K562 (cell line): ENCODE measurements around the gene PRKCB. TPM values are rescaled to one million over a fixed set of nuclear protein-coding genes. Genes with fewer than 3 reads are reported as not detected.

ENCODE experiments used
- ATAC-seq: fragments of 200-7000 bp; cut with Tn5 transposase; 3 replicates; pipeline ENCODE4 v1.9.1; 2020; ENCODE audit warnings: moderate library complexity
- BruUV-seq: library from RNA; stranded (reverse); fragments of 400-500 nt; replicated peaks from 2 replicates; lab custom pipeline; 2021; lab: Mats Ljungman, UMichigan
- CTCF ChIA-PET: fragments of 300-600 bp; formaldehyde crosslinking; extraction: SDS; loops from one replicate; lab custom pipeline; 2021; ENCODE audit warnings: low intra/inter-chr PET ratio; lab: Yijun Ruan, JAX
- POLR2A ChIA-PET: fragments of 300-600, 350-650 bp; sonication (Branson Sonifier 250); formaldehyde crosslinking; extraction: SDS; loops from one replicate; lab custom pipeline; 2021; ENCODE audit warnings: antibody characterized with exemption, inconsistent platforms; lab: Yijun Ruan, JAX
- DNase-seq, 4 experiments: peaks; one replicate each; pipeline versions ENCODE4 v3.0.0 to v3.0.0-alpha.2; 2011 to 2018; ENCODE audit warnings: low spot score in 3 of 4, mixed read lengths in 3 of 4; ENCODE audit errors: extremely low read depth in 1 of 4
- FAIRE-seq: peaks from 2 replicates; lab custom pipeline; 2011; peaks lifted over from hg19 to GRCh38; lab: Jason Lieb, UNC
- H2AFZ ChIP-seq: 2 replicates; pipeline ENCODE4 v1.6.0; 2011; ENCODE audit warnings: low read depth, low read length, control low read depth, inconsistent platforms
- H3K27ac ChIP-seq: fragments of 200-600 bp; 3 replicates; pipeline ENCODE4 v1.8.0; 2011; ENCODE audit warnings: low read depth, mild to moderate bottlenecking, control low read depth, inconsistent platforms, low read length, moderate library complexity, mixed read lengths; ENCODE audit errors: extremely low read depth
- H3K27me3 ChIP-seq, 2 experiments: fragments of 300-600 bp in 1 of 2; 2 replicates in 1 of 2; 3 replicates in 1 of 2; pipeline versions ENCODE4 v1.6.0 to v1.8.0; 2011; ENCODE audit warnings: inconsistent platforms in 2 of 2, low read length in 2 of 2, mild to moderate bottlenecking in 1 of 2, mixed read lengths in 1 of 2, moderate library complexity in 1 of 2; ENCODE audit not compliant: control insufficient read depth in 2 of 2, insufficient read depth in 2 of 2
- H3K36me3 ChIP-seq: fragments of 300-600 bp; 3 replicates; pipeline ENCODE4 v1.8.0; 2011; ENCODE audit warnings: mild to moderate bottlenecking, low read length, inconsistent platforms; ENCODE audit not compliant: control insufficient read depth, insufficient read depth
- H3K4me1 ChIP-seq, 2 experiments: fragments of 200-600 bp in 1 of 2; replicated peaks in 1 of 2; 2 replicates in 1 of 2; 3 replicates in 1 of 2; pipeline versions ENCODE4 v1.5.1 to v1.8.0; 2011; ENCODE audit warnings: inconsistent platforms in 2 of 2, low read length in 2 of 2, mild to moderate bottlenecking in 1 of 2, mixed read lengths in 1 of 2, moderate library complexity in 1 of 2; ENCODE audit not compliant: control insufficient read depth in 2 of 2, insufficient read depth in 2 of 2
- H3K4me2 ChIP-seq: 2 replicates; pipeline ENCODE4 v1.6.1; 2011; ENCODE audit warnings: low read length, control low read depth, inconsistent platforms, mixed read lengths; ENCODE audit not compliant: insufficient read depth
- H3K4me3 ChIP-seq: fragments of 200-600 bp; sonication (generic), shearing (Covaris generic); 2 replicates; pipeline ENCODE4 v1.5.1; 2016; ENCODE audit warnings: control low read depth, inconsistent platforms
- H3K79me2 ChIP-seq: fragments of 200-600 bp; 3 replicates; pipeline ENCODE4 v1.8.0; 2011; ENCODE audit warnings: low read length, inconsistent platforms; ENCODE audit not compliant: control insufficient read depth, insufficient read depth
- H3K9ac ChIP-seq, 2 experiments: 2 replicates each; pipeline versions ENCODE4 v1.6.0 to v1.6.1; 2011; ENCODE audit warnings: low read depth in 2 of 2, low read length in 2 of 2, control low read depth in 1 of 2, inconsistent platforms in 1 of 2, mild to moderate bottlenecking in 1 of 2, mixed read lengths in 1 of 2; ENCODE audit not compliant: insufficient read depth in 1 of 2
- H3K9me1 ChIP-seq: one replicate; pipeline ENCODE4 v1.6.0; 2011; ENCODE audit warnings: inconsistent platforms, mild to moderate bottlenecking, low read length, moderate library complexity; ENCODE audit not compliant: control insufficient read depth, insufficient read depth
- H3K9me3 ChIP-seq: replicated peaks from 2 replicates; pipeline ENCODE4 v1.5.1; 2011; ENCODE audit warnings: low read depth, low read length, inconsistent platforms; ENCODE audit not compliant: control insufficient read depth, insufficient read depth
- H4K20me1 ChIP-seq: replicated peaks from 2 replicates; pipeline ENCODE4 v1.6.1; 2011; ENCODE audit warnings: low read length, inconsistent platforms, mixed read lengths; ENCODE audit not compliant: control insufficient read depth, insufficient read depth
- CREB1 ChIP-seq, 2 experiments: sonication (generic) in 1 of 2; formaldehyde crosslinking in 1 of 2; IDR thresholded peaks; 2 replicates each; pipeline versions ENCODE4 v1.6.1 to v1.8.0; 2012 to 2022; ENCODE audit warnings: inconsistent platforms in 1 of 2, mild to moderate bottlenecking in 1 of 2, missing genetic modification reagents in 1 of 2, moderate library complexity in 1 of 2
- E2F1 ChIP-seq: sonication (generic); formaldehyde crosslinking; IDR thresholded peaks from 2 replicates; pipeline ENCODE4 v1.8.1; 2023; ENCODE audit warnings: mild to moderate bottlenecking, missing genetic modification reagents, moderate library complexity
- KAT7 ChIP-seq: sonication (generic); formaldehyde crosslinking; IDR thresholded peaks from 2 replicates; pipeline ENCODE4 v1.8.0; 2022; ENCODE audit warnings: missing genetic modification reagents, mild to moderate bottlenecking, borderline replicate concordance
- LARP7 ChIP-seq: fragments of 450-650 bp; IDR thresholded peaks from 2 replicates; pipeline ENCODE4 v1.6.1; 2016
- PHF21A ChIP-seq: fragments of 450-650 bp; IDR thresholded peaks from 2 replicates; pipeline ENCODE4 v1.6.1; 2017; ENCODE audit warnings: low read depth, borderline replicate concordance
- SAP30 ChIP-seq: fragments of 200-600 bp; sonication (generic); IDR thresholded peaks from 2 replicates; pipeline ENCODE4 v1.6.1; 2012; ENCODE audit warnings: borderline replicate concordance, low read depth, mild to moderate bottlenecking, moderate library complexity, low read length, control low read depth, inconsistent platforms; ENCODE audit not compliant: insufficient read depth, poor library complexity, severe bottlenecking
- SMC3 ChIP-seq: conservative IDR thresholded peaks from 2 replicates; pipeline ENCODE4 v1.6.1; 2011; ENCODE audit warnings: low read depth, low read length, improper control_type of control experiment; ENCODE audit not compliant: insufficient read depth
- SREBF2 ChIP-seq: sonication (generic); formaldehyde crosslinking; IDR thresholded peaks from 2 replicates; pipeline ENCODE4 v1.4.0; 2020; ENCODE audit warnings: mild to moderate bottlenecking, missing genetic modification reagents
- TCF15 ChIP-seq: fragments of 250-450 bp; sonication (Bioruptor Pico); IDR thresholded peaks from 2 replicates; pipeline ENCODE4 v1.8.0; 2022; ENCODE audit warnings: moderate library complexity, mild to moderate bottlenecking, inconsistent platforms
- WGBS: fragments of 100-300 bp; shearing (Covaris generic); methylation state at CpG from one replicate; pipeline ENCODE4 v1.1.6; 2016; ENCODE audit warnings: low coverage, mixed read lengths; ENCODE audit not compliant: insufficient coverage; ENCODE audit errors: missing lambda C conversion rate; 5-methylcytosine and 5-hydroxymethylcytosine counted together
- in situ Hi-C: fragments of 300-500 bp; cut with MboI; formaldehyde crosslinking; loops from 4 replicates; pipeline ENCODE4 v1.15.0; 2018; ENCODE audit warnings: inconsistent platforms, mixed read lengths
- intact Hi-C: fragments of 100-400 bp; cut with micrococcal nuclease; formaldehyde crosslinking; loops from 2 replicates; pipeline ENCODE4 v1.14.2; 2022
- polyA plus RNA-seq, 8 experiments: library from polyadenylated mRNA; depleted of rRNA in 4 of 8; stranded (reverse) in 5 of 8; unstranded in 3 of 8; fragments of >200 nt; fragmentation: Nextera tagmentation in 2 of 8; fragmentation: Illumina TruSeq in 1 of 8; extraction: Ambion mirVana in 2 of 8; extraction: Trizol in 1 of 8; gene quantifications; 2 replicates each; pipeline versions ENCODE4 v1.2.1 to v1.2.3, GENCODE V29; 2011 to 2014; ENCODE audit warnings: inconsistent platforms in 1 of 8, missing spikeins in 1 of 8
- total RNA-seq, 7 experiments: library from RNA; depleted of rRNA in 6 of 7; stranded (reverse); fragments of >200 nt in 6 of 7; fragmentation: Illumina TruSeq in 2 of 7; extraction: Trizol in 2 of 7; gene quantifications; 2 replicates each; pipeline versions ENCODE4 v1.2.1 to v1.2.3, GENCODE V29; 2011 to 2021; ENCODE audit warnings: low replicate concordance in 1 of 7

PRKCB gene
- total and polyA plus RNA-seq, 9 of the 15 experiments (the other 6 are each of a cell fraction or from before 2014, with no cell fraction given) = 49.9 to 276 (median 148) TPM

- Histone ChIP-seq H3K9me3 (peaks cover 5% of the 10 kb centered on the region), H3K9me1 (no peaks in the 10 kb centered on the region), H3K9ac (no peak overlapping the region), H2AFZ (no peak overlapping the region), H3K79me2 (peaks cover 24% of the 10 kb centered on the region; the same call in 1 of the 3 replicates), H4K20me1 (no peaks in the 10 kb centered on the region), H3K4me2 (no peak overlapping the region), H3K36me3 (peaks cover 67% of the 10 kb centered on the region; the same call in 2 of the 3 replicates), H3K27me3 (no peaks in the 10 kb centered on the region), H3K27ac (no peak overlapping the region), H3K4me3 (no peak overlapping the region), H3K4me1 (no peaks in the 10 kb centered on the region)
- intact Hi-C loops (no loop called here), in situ Hi-C loops (no loop called here)
- ChIA-PET POLR2A (interaction anchor here (0.6 to 1.0 kb wide), 3 partner anchors 12 to 157 kb away, joined by 3 read pairs; no protein-coding TSS in a partner anchor), CTCF (interaction anchor here (0.6 kb wide), 1 partner anchor 417 kb away, joined by 3 read pairs; no protein-coding TSS in a partner anchor)
- TF ChIP-seq TCF15 (CRISPR knock-in tag) = no peak
- TF ChIP-seq PHF21A = no peak
- TF ChIP-seq SREBF2 = no peak
- TF ChIP-seq SAP30 = no peak
- TF ChIP-seq LARP7 = no peak
- TF ChIP-seq E2F1 (CRISPR knock-in tag) = no peak
- no peak for TF ChIP-seq CREB1 (IDR thresholded peaks at IDR 0.05)
- TF ChIP-seq CREB1 (CRISPR knock-in tag; IDR thresholded peaks at IDR 0.05) = no peak
- TF ChIP-seq SMC3 = no peak
- no peak for TF ChIP-seq KAT7 (CRISPR knock-in tag)
- no peak for ATAC-seq
- no peak for DNase-seq
- no TSS peak for BruUV-seq
- FAIRE-seq = no peak
- WGBS = 95% methylated on average over 2 of the region's 2 CpGs
Observed at GRCh38 chr16:24088767-24089166, 253.0 kb downstream of the PRKCB start.
